ENCODE results near the gene TFB2M.

The TFB2M gene

GRCh38 chr1:246550402-246550801 lies 15.7 kb downstream of the TFB2M start:
- DNase-seq, result no peak

GRCh38 chr1:246549665-246550064 lies 16.4 kb downstream of the TFB2M start:
- DNase-seq, result no peak

- no peak for DNase-seq
Observed at GRCh38 chr1:246544001-246544400, 22.1 kb downstream of the TFB2M start.

- DNase-seq, result no peak
Observed at GRCh38 chr1:246540738-246541491, 25.1 kb downstream of the TFB2M start.

- no peak for DNase-seq
Observed at GRCh38 chr1:246537887-246538286, 28.2 kb downstream of the TFB2M start.

- DNase-seq, result no peak
Observed at GRCh38 chr1:246537441-246537840, 28.6 kb downstream of the TFB2M start.

- DNase-seq, result no peak
Observed at GRCh38 chr1:246534114-246534513, 31.9 kb downstream of the TFB2M start.

GRCh38 chr1:246533371-246533905 lies 32.6 kb downstream of the TFB2M start:
- DNase-seq, result no peak

- no peak for DNase-seq
Observed at GRCh38 chr1:246532519-246532918, 33.5 kb downstream of the TFB2M start.

- no peak for DNase-seq
Observed at GRCh38 chr1:246530482-246530881, 35.6 kb downstream of the TFB2M start.

GRCh38 chr1:246528933-246529731 lies 36.9 kb downstream of the TFB2M start:
- no peak for DNase-seq

GRCh38 chr1:246527402-246528088 lies 38.5 kb downstream of the TFB2M start:
- DNase-seq, result no peak

- DNase-seq, result no peak
Observed at GRCh38 chr1:246526915-246527314, 39.1 kb downstream of the TFB2M start.

- DNase-seq, result no peak
Observed at GRCh38 chr1:246526380-246526779, 39.7 kb downstream of the TFB2M start.

- no peak for DNase-seq
Observed at GRCh38 chr1:246519514-246519913, 46.5 kb downstream of the TFB2M start.

- no peak for DNase-seq
Observed at GRCh38 chr1:246518456-246519205, 47.4 kb downstream of the TFB2M start.

- DNase-seq, result no peak
Observed at GRCh38 chr1:246517391-246517790, 48.7 kb downstream of the TFB2M start.

- no peak for DNase-seq
Observed at GRCh38 chr1:246516126-246516525, 49.9 kb downstream of the TFB2M start.

GRCh38 chr1:246515390-246516005 lies 50.6 kb downstream of the TFB2M start:
- DNase-seq, result no peak

- DNase-seq, result no peak
Observed at GRCh38 chr1:246513619-246514343, 52.3 kb downstream of the TFB2M start.

- no peak for DNase-seq
Observed at GRCh38 chr1:246513041-246513440, 53.0 kb downstream of the TFB2M start.
